Stimulated activated CD4-positive, alpha-beta T cell treated with anti-CD3 and anti-CD28 coated beads, TNF-alpha, amount 100 ng/mL, for 24 hours (primary cell): Measurements from ENCODE around the gene NEBL.

Experiments used
- DNase-seq, 3 experiments: peaks; one replicate each; pipeline ENCODE4 v3.0.0-alpha.2; 2020; ENCODE audit warnings: low read depth in 3 of 3

Gene NEBL

DNA sequence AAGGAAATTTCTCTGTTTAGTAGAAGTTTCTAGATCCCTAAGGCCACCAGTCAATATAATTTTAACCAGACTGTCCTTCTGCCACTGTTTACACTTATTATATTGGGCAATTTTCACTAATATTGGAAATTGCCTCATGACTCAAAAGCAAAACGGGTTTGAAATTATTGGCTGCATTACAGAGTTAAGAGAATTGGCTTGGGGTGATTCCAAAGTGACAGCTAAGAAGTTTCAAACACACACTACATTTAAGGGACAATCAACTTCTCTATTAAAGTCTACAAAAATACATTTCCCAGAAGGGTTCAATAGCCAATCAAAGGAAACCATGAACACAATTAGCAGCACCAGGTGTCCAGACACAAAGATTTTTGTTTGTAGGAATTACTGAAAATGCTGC is 111.9 kb downstream of the NEBL start:
- no peak for DNase-seq

DNA sequence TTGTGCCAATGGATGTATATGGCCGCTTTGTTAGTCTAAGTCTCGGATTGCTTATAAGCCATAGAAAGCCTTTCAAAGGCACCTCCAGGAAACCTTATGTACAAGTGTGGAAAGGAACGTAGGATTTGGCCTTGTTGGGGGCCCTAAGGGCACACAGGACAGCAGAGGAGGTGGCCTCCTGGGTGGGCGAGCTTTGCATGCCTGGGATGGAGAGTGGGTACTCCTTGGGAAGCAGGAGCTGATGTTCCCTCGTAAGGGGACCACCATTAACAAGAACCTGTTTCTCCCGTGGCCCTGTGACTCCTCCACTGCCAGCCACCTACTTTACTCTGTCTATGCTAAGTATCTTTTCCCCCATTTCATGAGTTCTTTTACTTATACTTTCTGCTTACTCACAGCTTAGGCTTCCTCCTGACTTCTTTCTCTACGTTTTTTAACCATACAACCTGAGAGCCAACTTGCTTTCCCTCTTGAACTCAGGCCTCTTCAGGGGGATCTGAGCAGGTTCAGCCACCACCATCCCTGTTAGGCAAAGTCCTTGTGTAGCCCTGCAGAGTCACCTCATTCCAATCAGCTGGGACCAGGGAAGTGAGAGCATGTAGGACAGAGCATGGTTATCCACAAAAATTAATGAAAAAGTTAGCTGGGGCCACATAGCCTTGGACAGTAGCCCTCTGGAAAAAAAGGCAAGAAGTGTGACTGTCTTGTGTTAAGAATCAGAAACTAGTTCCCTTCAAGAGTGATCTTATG is 118.9 kb downstream of the NEBL start:
- no peak for DNase-seq

DNA sequence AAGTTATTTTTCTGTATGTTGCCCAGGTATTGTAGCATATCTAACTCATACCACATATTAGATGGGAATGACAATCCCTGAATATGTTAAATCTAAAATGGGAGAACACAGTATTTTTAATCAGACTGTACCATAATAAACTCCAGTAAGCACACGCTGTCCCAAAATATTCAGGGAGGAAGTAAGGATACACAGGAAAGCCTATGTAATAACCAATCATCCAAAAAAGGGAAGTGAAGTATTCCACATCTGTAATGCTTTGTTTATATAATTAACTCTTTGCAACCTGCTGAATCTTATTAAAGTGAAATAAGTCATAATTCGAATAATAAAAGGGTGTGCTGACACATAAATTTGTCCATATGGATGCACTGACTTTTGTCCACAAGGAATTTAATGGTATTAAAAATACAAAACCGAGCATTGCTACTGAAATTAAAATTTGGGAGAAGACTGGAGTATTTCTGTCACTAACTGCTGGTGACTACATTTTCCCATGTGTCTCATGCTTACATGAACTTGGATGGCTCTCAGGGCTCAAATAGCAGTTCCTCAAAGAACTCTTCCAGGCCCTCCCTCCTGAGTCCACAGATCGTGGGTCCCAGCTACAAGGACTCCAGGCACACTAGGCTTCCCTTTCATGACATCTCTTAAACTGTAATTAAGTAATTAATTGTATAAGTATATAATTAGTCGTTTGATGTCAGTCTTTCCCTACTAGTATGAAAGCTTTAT is 120.6 kb downstream of the NEBL start:
- DNase-seq = no peak

DNA sequence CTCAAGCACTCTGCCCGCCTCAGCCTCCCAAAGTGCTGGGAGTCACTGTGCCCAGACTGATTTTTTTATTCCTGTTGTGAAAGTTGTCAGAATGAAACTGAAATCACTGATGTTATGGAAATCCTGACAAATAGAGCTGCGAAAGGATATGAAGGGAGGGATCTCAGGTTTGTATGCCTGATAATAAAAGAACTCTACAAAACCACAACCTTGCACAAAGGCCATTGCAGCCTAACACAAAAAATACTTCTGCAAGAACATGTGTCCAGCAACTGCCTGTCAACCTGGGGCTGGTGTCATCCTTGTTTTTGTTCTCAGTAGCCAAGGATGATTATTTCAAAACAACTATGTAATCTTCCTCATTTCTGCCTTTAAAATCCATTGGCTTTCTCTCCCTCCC is 126.1 kb downstream of the NEBL start:
- DNase-seq = no peak

DNA sequence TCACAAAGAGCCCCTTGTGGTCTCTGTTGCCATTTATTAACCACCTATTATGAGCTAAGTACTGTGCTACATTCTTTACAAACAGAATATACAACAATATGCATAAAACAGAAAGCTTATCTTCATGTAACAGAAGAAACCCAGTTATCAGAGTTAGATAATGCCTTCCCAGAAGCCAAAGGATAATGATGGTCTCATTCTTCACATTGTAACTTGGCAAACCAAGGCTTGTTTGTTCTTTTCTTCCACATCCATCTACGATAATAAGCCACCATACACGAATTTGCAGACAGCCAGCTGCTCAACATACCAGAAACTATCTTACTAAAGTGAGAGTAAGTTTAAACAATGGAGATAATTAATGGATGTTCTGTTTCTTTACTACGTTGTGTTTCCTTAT is 127.6 kb downstream of the NEBL start:
- DNase-seq = no peak

DNA sequence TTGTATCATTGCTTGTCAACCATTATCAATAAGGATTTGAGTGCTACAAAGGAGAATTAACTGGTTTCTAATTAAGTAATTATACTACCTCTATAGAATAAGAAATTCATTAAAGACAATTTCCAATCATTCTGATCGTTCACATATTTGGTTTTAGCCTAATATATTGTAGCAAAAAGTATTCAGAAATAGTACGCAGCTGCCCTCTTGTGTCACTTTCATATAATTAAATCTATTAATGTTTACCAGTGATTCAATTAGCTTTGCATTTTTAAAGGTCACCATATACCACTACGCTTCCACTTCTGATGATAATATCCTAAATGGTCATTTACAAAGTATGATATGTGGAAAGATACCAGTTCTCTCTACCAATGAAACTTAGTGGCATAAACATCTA is 128.3 kb downstream of the NEBL start:
- no peak for DNase-seq

DNA sequence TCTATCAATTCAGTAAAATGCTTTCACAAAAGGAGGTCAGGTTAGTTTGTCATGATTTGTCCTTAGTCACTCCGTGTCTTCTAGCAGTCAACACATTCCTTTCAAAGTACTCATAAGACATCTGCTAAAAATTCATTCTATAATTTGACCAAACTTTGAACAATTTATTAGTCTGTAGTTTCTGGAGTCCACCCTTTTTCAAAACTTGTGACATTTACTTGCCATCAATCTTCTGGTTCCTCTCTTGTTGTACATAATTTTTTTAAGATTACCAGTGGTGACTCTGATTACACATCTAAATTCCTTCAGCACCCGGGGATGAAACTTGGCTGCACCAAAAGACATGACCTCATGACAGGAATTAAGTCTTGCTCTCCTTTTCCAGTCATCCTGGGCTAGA is 130.1 kb downstream of the NEBL start:
- no peak for DNase-seq

DNA sequence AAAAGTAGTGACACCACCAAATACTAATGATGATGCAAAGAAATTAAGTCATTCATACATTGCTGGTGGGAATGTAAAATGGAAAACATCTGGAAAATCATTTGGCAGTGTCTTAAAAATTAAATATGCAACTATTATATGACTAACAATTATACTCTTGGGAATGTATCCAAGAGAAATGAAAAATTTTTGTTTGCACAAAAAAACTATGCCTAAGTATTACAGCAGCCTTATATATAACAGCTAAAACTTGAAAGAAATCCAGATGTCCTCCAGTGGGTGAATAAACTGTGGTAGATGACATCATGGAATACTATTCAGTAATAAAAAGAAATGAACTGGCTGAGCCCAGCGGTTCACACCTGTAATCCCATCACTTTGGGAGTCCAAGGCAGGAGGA is 132.0 kb downstream of the NEBL start:
- no peak for DNase-seq

DNA sequence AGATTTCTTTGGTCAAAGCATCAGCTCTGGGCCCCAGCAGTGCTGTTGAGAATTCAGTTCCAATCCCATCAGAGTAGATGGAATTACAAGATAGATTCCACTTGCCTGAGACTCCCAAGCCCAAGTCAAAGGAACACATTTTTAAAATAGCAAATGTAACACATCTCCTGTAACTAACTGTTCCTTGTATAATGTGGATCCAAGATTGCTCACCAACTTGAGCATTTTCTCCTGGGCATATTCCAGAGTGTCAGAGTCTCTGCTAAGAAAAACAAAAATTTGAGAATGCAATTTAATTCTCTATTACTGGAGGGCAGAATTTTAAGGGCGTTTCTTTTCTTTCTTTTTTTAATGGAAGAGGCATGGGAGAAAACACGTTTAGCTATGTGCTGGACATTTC is 136.7 kb downstream of the NEBL start:
- no peak for DNase-seq

DNA sequence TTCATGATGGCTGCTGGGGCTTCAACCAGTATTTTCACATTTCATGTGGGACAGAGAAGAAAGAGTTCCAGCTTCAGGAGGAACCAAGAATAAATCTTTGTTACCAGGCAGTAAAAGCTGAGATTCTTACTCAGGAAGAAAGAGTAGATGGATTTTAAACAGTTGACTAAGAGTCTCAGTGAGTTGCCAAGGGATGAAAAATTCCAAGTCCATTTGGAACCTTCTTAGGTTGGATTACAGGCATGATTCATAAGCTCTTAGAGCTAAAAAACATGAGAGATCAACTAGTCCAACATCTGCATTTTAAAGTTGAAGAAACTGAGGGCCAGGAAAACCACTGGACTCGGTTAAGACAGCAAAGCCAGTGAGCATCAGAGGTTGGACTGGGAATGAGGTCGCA is 148.6 kb downstream of the NEBL start:
- DNase-seq = no peak

DNA sequence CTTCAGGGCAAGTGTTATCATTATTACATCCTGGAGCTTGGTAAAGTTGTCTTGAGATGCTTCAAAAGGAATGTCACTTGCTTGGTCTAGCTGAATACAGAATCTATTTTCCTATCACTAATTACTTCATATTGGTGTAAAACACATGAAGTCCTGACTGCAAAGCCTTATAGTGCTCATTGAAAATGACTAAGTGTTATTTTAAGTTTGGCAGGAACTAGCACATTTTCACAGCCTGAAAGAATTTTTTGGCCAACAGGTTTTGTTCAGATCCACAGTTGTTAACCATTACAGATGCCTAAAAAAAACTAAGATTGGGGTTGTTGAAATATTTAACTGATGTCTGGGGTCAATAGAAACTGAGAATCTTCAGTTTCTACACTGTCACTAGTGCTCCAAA is 149.3 kb downstream of the NEBL start:
- DNase-seq = no peak

DNA sequence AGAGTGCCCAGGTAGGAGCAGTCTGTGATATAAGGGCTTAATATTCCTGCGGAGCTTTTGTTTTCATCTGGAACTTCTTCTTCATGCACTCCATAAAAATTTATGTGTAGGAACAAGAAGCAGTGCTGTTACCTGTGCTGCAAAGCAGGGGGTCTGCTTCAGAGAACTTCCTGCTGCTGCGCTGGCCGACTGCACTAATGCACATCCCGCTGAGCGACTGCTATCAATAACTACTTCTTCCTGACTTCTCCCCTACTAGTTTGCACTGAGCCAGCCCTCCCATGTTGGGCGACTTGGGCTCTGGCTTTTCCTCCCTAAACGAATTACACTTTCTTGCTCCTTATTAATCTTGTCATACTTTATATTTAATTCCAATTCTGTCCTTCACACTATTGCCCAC is 150.3 kb downstream of the NEBL start:
- no peak for DNase-seq

DNA sequence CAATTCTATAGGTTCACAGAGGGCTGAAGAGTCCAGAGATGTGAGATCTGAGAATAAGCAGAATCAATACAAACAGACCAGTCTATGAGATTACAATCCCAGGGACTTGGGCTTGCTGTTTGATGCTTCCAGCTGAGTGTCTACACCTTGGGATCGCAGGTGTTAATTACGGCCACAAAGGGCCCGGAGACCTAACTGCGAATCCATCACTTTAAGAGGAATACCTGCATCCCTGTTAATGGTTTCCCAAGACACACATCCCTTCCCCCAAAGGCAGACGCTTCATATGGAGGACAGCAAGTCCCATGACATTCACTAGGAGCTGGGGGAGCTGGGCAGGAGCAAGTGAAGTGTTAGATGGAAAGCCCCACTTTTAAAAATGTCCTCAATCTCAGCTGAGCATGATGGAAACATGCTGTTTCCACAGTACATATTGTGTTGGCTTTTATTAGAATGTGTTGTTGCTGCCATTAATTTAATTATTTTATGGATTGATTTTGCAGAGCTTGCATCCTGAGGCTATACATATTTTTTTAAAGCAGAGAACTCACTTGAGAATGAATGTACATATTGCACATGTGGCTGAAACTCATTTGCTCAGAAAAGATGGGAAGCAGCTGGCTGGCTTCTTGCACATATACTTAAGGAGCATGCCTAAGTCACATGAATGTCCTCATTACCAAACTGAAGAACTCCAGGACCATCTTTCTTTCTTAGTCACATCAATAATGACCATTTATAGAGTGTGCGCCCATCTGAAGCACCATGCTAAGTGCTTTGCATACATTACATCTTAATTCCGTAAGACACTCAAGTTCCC is 151.3 kb downstream of the NEBL start:
- no peak for DNase-seq

DNA sequence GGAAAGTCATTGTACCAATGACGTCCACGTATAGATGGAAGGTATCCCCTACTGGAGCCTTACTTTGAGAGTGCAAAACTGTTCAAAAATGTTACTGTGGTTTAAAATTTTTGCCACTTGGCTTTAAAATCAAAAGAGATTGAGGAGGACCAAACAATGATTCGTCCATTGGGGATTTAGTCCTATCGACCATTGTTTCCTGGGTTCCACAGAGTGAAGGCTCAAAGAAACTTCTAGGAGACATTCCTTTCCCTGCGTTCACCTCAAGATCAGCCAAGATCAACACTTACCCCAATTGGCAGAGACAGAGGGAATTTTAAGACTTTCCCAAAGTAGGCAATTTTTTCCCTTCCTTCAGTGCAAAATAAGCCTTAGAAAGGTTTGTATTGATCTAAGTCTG is 152.3 kb downstream of the NEBL start:
- DNase-seq = no peak

DNA sequence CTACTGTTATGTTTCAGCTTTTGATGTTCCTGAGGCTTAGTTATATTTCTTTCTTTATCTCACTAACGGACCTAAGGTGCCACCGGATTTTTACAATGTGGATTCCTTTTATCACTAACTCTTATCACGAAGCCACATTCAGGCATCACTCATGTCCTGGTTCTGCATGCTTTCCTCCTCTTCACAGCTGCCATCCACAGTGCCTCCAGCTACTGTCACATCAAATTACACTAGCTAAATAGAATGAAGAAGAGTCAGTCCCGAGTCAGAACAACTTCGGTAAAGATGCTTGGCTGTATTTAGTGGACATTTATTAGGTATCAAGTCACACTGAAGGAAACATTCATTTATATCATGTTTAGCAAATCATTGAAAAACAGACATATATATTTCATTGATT is 153.2 kb downstream of the NEBL start:
- DNase-seq = no peak

DNA sequence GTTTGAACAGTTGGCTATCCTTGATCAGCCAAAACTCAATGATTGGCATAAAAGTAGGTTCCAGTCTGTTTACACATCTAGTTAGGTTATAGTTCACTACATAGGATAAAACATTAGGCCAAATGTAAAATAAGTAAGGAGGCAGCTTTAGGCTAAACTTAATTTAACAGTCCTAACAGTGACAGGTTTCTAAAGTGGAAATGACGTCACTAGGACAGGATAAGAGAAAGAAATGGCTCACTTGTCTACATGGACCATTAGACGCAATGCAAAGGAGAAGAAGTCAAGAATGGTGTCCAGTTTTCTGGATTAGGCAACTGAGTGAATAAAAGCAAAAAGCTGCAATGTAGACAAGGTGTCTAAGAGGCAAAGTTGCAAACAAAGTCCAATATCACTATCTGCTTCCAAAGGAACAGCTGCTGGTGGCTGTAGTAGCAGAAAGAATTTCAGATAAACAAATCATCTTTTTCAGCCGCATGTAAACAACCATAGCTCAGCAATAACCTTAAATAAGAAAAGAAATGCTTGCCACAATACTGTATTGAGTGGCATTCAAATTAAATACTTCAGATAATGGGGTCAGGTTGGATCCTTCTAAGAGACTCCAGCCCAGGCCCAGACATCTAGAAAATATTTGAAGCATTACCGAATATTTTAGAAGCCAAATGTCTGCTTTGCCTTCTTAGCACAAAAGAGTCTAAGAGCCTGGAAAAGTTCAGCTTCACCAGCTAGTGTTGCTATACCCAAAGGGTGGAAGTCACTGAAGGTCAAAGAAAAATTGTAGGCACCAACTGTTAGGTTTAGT is 154.2 kb downstream of the NEBL start:
- no peak for DNase-seq

DNA sequence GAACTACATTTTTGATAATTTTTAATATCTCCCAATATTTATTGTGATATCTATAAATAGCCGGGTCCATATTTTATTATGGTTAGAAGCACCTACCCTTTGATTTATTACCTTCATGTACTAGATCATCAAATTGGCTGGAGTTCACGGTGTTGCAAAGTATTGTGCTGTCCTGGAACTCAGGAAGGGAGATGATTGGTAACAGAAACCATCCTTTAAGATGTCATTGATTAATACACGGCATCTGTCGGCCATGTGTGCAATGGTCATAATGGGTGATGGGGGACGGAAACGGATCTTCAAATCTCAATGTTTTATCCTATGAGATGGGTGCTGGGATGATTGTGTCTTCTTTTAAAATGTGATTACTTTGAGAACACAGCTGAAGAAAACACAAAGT is 157.0 kb downstream of the NEBL start:
- DNase-seq = no peak

DNA sequence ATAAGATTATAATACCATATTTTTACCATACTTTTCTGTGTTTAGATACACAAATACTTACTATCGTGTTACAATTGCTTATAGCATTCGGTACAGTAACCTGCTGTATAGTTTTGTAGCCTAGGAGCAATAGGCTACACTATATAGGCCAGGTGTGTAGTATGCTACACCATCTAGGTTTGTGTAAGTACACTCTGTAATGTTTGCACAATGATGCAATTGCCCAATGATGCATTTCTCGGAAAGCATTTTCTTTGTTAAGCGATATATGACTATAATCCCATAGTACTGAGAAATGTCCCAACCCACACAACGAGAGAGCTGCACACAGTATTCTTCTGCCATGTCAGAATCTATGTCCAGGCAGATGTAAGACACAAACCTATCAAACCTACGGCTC is 160.0 kb downstream of the NEBL start:
- no peak for DNase-seq
